Lower leg skin (tissue), 3 donors: Measurements from ENCODE around the gene UBE2E2.

ENCODE experiments used
- POLR2A ChIP-seq, 2 donors: fragments of 450-650 bp; IDR thresholded peaks; one replicate each; pipeline ENCODE4 v1.6.1; 2016 to 2017; ENCODE audit warnings: antibody characterized with exemption in 2 of 2, mild to moderate bottlenecking in 1 of 2, moderate library complexity in 1 of 2
- TF ChIP-seq, protein P1 (sequence below), 3 donors: fragments of 450-650 bp; IDR thresholded peaks; one replicate each; pipeline ENCODE4 v1.5.1; 2016; ENCODE audit warnings: antibody characterized with exemption in 3 of 3, mild to moderate bottlenecking in 3 of 3, moderate library complexity in 2 of 3

DNA sequence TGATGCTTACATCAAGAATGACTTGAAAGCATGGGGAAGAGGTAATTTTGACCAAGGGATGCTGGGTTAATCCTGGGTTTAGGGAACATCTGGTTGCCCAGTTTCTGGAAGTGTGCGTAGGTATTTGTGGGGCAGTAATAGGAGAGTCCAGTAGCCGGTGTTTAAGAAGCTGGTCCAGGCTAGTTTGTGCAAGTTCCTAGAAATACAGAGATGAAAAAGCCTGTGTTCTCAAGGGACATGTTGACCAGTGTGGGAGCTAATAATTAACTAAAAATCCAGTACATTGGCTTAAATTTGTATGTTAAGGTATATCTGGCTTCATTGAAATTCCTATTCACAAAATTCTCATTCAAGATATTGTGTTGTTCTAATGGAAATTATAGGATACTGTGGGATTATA is 51.2 kb downstream of the UBE2E2 start:
- TF ChIP-seq, protein P1, sequence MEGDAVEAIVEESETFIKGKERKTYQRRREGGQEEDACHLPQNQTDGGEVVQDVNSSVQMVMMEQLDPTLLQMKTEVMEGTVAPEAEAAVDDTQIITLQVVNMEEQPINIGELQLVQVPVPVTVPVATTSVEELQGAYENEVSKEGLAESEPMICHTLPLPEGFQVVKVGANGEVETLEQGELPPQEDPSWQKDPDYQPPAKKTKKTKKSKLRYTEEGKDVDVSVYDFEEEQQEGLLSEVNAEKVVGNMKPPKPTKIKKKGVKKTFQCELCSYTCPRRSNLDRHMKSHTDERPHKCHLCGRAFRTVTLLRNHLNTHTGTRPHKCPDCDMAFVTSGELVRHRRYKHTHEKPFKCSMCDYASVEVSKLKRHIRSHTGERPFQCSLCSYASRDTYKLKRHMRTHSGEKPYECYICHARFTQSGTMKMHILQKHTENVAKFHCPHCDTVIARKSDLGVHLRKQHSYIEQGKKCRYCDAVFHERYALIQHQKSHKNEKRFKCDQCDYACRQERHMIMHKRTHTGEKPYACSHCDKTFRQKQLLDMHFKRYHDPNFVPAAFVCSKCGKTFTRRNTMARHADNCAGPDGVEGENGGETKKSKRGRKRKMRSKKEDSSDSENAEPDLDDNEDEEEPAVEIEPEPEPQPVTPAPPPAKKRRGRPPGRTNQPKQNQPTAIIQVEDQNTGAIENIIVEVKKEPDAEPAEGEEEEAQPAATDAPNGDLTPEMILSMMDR (IDR thresholded peaks at IDR 0.05) = no peak
- TF ChIP-seq POLR2A (IDR thresholded peaks at IDR 0.05) = no peak
